Keratinocyte (primary cell): Measurements from ENCODE around the gene INPP4B. TPM values are rescaled to one million over a fixed set of nuclear protein-coding genes. Genes with fewer than 3 reads are reported as not detected.

Source experiments
- DNase-seq: peaks from one replicate; pipeline ENCODE4 v3.0.0-alpha.2; 2011; ENCODE audit warnings: low read depth, missing footprints, low spot score
- FAIRE-seq: peaks from 2 replicates; lab custom pipeline; 2011; peaks lifted over from hg19 to GRCh38; lab: Jason Lieb, UNC
- H2AFZ ChIP-seq: 2 replicates; pipeline ENCODE4 v1.6.0; 2012; ENCODE audit warnings: low read length, control low read depth, inconsistent platforms; ENCODE audit not compliant: control insufficient read depth
- H3K27ac ChIP-seq: 2 replicates; pipeline ENCODE4 v1.5.1; 2011; ENCODE audit warnings: low read length; ENCODE audit not compliant: control insufficient read depth, insufficient read depth
- H3K27me3 ChIP-seq: 3 replicates; pipeline ENCODE4 v1.6.0; 2011; ENCODE audit warnings: low read length; ENCODE audit not compliant: control insufficient read depth, insufficient read depth; ENCODE audit errors: extremely low read depth
- H3K36me3 ChIP-seq, 2 experiments: 2 replicates in 1 of 2; 3 replicates in 1 of 2; pipeline ENCODE4 v1.5.1; 2011; ENCODE audit warnings: low read length in 2 of 2, mild to moderate bottlenecking in 1 of 2; ENCODE audit not compliant: control insufficient read depth in 2 of 2, insufficient read depth in 2 of 2; ENCODE audit errors: extremely low read depth in 1 of 2
- H3K4me1 ChIP-seq: 3 replicates; pipeline ENCODE4 v1.5.1; 2011; ENCODE audit warnings: low read length; ENCODE audit not compliant: control insufficient read depth, insufficient read depth; ENCODE audit errors: extremely low read depth
- H3K4me2 ChIP-seq: 3 replicates; pipeline ENCODE4 v1.6.0; 2011; ENCODE audit warnings: low read depth, low read length; ENCODE audit not compliant: control insufficient read depth, insufficient read depth; ENCODE audit errors: extremely low read depth
- H3K4me3 ChIP-seq, 3 experiments: fragments of 200-600 bp in 1 of 3; sonication (generic) in 1 of 3; 2 replicates in 2 of 3; 3 replicates in 1 of 3; pipeline ENCODE4 v1.5.1; 2011 to 2016; ENCODE audit warnings: low read length in 3 of 3, mild to moderate bottlenecking in 3 of 3, control low read depth in 2 of 3, inconsistent platforms in 1 of 3, low read depth in 1 of 3, mixed read lengths in 1 of 3, mixed run types in 1 of 3, moderate library complexity in 1 of 3; ENCODE audit not compliant: control insufficient read depth in 2 of 3, insufficient read depth in 2 of 3; ENCODE audit errors: extremely low read depth in 1 of 3
- H3K79me2 ChIP-seq: 2 replicates; pipeline ENCODE4 v1.6.0; 2012; ENCODE audit warnings: low read length; ENCODE audit not compliant: control insufficient read depth, insufficient read depth
- H3K9ac ChIP-seq: 3 replicates; pipeline ENCODE4 v1.6.0; 2011; ENCODE audit warnings: low read length; ENCODE audit not compliant: control insufficient read depth, insufficient read depth; ENCODE audit errors: extremely low read depth
- H3K9me1 ChIP-seq: 3 replicates; pipeline ENCODE4 v1.6.0; 2011; ENCODE audit warnings: low read length; ENCODE audit not compliant: control insufficient read depth, insufficient read depth; ENCODE audit errors: extremely low read depth
- H3K9me3 ChIP-seq: 2 replicates; pipeline ENCODE4 v1.5.1; 2012; ENCODE audit warnings: low read depth, low read length; ENCODE audit not compliant: control insufficient read depth
- H4K20me1 ChIP-seq: 3 replicates; pipeline ENCODE4 v1.6.0; 2011; ENCODE audit warnings: low read length; ENCODE audit not compliant: control insufficient read depth, insufficient read depth; ENCODE audit errors: extremely low read depth
- CTCF ChIP-seq, 3 experiments: IDR thresholded peaks in 1 of 3; conservative IDR thresholded peaks in 1 of 3; optimal IDR thresholded peaks in 1 of 3; 2 replicates in 2 of 3; 3 replicates in 1 of 3; pipeline versions ENCODE3 to v1.5.1; 2011; ENCODE audit warnings: low read length in 3 of 3, mild to moderate bottlenecking in 3 of 3, moderate library complexity in 2 of 3, control low read depth in 1 of 3, inconsistent platforms in 1 of 3; ENCODE audit not compliant: insufficient read depth in 2 of 3; ENCODE audit errors: extremely low read depth in 1 of 3
- EZH2 ChIP-seq: IDR thresholded peaks from one replicate; pipeline ENCODE4 v1.6.1; 2012; ENCODE audit warnings: inconsistent platforms, mild to moderate bottlenecking, low read length, moderate library complexity
- dilution Hi-C: fragments of 300-500 bp; cut with MboI; formaldehyde crosslinking; loops from one replicate; pipeline ENCODE4 v1.7.0; 2020; ENCODE audit warnings: low sequenced_read_pairs; ENCODE audit not compliant: extremely low pct_ligation_motif_present
- polyA plus RNA-seq, 5 experiments: library from polyadenylated mRNA; depleted of rRNA in 3 of 5; stranded (reverse) in 3 of 5; stranded (forward) in 1 of 5; unstranded in 1 of 5; fragments of >200 nt; gene quantifications; 1 replicate in 1 of 5; 2 replicates in 3 of 5; 3 replicates in 1 of 5; pipeline versions ENCODE4 v1.2.1 to v1.2.3, GENCODE V29; 2011 to 2012; ENCODE audit warnings: missing spikeins in 2 of 5, low read depth in 1 of 5, low replicate concordance in 1 of 5

INPP4B gene
- polyA plus RNA-seq, 1 donor (not counting 4 experiments of a cell fraction or from before 2014, with no cell fraction given) = 50.2 TPM

GRCh38 chr4:142155347-142155746 is 690.8 kb downstream of the INPP4B start:
- Histone ChIP-seq H2AFZ (no peak overlapping the region), H3K36me3 (peaks cover 8 to 12% of the 10 kb centered on the region in 2 experiments), H3K27ac (no peak overlapping the region), H3K9ac (no peak overlapping the region), H3K4me2 (no peak overlapping the region), H3K9me3 (no peaks in the 10 kb centered on the region), H4K20me1 (no peaks in the 10 kb centered on the region), H3K4me3 (no peak overlapping the region), H3K27me3 (no peaks in the 10 kb centered on the region), H3K9me1 (no peaks in the 10 kb centered on the region), H3K4me1 (no peaks in the 10 kb centered on the region), H3K79me2 (peaks cover 2% of the 10 kb centered on the region)
- TF ChIP-seq EZH2 (no peak), CTCF (optimal IDR thresholded peaks at IDR 0.05 in 1 of 3, IDR thresholded peaks at IDR 0.05 in 1 of 3, conservative IDR thresholded peaks at IDR 0.05 in 1 of 3; ENCODE audit: extremely low read depth in 1 of 3, insufficient read depth in 2 of 3, low read length in 3 of 3) (no peak)
- dilution Hi-C loops = no loop called here
- FAIRE-seq (no peak), DNase-seq (no peak)

GRCh38 chr4:142150483-142150882 is 695.6 kb downstream of the INPP4B start:
- Histone ChIP-seq H3K27ac (no peak overlapping the region), H4K20me1 (no peaks in the 10 kb centered on the region), H2AFZ (no peak overlapping the region), H3K27me3 (no peaks in the 10 kb centered on the region), H3K36me3 (peaks cover 3 to 11% of the 10 kb centered on the region in 2 experiments), H3K9me3 (no peaks in the 10 kb centered on the region), H3K9me1 (no peaks in the 10 kb centered on the region), H3K9ac (no peak overlapping the region), H3K4me2 (no peak overlapping the region), H3K4me3 (no peak overlapping the region), H3K4me1 (no peaks in the 10 kb centered on the region), H3K79me2 (peaks cover 3% of the 10 kb centered on the region)
- FAIRE-seq (no peak), DNase-seq (no peak)
- dilution Hi-C loops = no loop called here
- no peak for TF ChIP-seq EZH2
- no peak for TF ChIP-seq CTCF (optimal IDR thresholded peaks at IDR 0.05 in 1 of 3, IDR thresholded peaks at IDR 0.05 in 1 of 3, conservative IDR thresholded peaks at IDR 0.05 in 1 of 3; ENCODE audit: extremely low read depth in 1 of 3, insufficient read depth in 2 of 3, low read length in 3 of 3)
